ENCODE data around the gene ECT2L.

Gene ECT2L

DNA sequence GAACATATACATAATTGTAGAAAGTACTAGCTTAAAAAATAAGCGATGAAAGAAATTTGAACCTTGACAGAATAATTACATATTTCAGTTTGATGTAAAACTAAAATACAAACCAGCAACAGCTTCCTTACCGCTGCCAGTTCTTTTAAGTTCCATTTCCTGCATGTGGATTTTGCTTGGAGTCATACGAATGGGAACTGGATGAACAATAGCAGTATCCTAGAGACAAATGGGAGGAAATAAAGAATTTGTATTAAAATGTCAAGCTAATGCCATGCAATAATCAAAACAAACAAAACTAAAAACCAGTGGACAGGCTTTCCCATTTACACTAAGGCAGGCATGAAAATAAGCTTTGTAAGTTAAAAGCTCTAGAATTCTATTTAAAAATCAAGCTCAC, 125.0 kb downstream of the ECT2L start (continued):
- TF ChIP-seq, protein P1, sequence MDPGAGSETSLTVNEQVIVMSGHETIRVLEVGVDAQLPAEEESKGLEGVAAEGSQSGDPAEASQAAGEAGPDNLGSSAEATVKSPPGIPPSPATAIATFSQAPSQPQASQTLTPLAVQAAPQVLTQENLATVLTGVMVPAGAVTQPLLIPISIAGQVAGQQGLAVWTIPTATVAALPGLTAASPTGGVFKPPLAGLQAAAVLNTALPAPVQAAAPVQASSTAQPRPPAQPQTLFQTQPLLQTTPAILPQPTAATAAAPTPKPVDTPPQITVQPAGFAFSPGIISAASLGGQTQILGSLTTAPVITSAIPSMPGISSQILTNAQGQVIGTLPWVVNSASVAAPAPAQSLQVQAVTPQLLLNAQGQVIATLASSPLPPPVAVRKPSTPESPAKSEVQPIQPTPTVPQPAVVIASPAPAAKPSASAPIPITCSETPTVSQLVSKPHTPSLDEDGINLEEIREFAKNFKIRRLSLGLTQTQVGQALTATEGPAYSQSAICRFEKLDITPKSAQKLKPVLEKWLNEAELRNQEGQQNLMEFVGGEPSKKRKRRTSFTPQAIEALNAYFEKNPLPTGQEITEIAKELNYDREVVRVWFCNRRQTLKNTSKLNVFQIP (CRISPR knock-in tag; IDR thresholded peaks at IDR 0.05; ENCODE audit: borderline replicate concordance, low read depth): no peak
- TF ChIP-seq ISL1 (CRISPR knock-in tag; IDR thresholded peaks at IDR 0.05): no peak
- no peak for TF ChIP-seq ESRRG (CRISPR knock-in tag; IDR thresholded peaks at IDR 0.05)
- TF ChIP-seq, protein P2, sequence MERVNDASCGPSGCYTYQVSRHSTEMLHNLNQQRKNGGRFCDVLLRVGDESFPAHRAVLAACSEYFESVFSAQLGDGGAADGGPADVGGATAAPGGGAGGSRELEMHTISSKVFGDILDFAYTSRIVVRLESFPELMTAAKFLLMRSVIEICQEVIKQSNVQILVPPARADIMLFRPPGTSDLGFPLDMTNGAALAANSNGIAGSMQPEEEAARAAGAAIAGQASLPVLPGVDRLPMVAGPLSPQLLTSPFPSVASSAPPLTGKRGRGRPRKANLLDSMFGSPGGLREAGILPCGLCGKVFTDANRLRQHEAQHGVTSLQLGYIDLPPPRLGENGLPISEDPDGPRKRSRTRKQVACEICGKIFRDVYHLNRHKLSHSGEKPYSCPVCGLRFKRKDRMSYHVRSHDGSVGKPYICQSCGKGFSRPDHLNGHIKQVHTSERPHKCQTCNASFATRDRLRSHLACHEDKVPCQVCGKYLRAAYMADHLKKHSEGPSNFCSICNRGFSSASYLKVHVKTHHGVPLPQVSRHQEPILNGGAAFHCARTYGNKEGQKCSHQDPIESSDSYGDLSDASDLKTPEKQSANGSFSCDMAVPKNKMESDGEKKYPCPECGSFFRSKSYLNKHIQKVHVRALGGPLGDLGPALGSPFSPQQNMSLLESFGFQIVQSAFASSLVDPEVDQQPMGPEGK (CRISPR knock-in tag; IDR thresholded peaks at IDR 0.05; ENCODE audit: borderline replicate concordance): no peak

DNA sequence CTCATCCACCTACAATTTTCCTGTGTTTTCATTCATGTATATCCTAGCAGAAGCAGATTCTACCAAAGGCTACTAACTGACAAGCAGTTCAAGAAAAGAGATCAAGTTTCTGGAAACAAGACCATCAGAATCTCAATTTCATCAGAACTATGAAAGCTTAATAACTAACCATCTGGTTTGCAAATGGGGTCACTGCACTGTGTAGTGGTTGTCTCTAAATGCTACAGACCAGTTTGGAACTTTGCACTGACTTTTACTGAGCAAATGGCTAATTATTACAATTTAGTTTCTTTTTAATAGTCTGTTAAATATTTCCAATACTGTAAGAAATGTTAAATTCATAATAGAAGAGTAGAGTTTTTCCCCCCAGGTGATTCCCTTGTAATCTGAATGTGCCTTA, 127.7 kb downstream of the ECT2L start:
- ATAC-seq: no peak
- TF ChIP-seq, protein P3, sequence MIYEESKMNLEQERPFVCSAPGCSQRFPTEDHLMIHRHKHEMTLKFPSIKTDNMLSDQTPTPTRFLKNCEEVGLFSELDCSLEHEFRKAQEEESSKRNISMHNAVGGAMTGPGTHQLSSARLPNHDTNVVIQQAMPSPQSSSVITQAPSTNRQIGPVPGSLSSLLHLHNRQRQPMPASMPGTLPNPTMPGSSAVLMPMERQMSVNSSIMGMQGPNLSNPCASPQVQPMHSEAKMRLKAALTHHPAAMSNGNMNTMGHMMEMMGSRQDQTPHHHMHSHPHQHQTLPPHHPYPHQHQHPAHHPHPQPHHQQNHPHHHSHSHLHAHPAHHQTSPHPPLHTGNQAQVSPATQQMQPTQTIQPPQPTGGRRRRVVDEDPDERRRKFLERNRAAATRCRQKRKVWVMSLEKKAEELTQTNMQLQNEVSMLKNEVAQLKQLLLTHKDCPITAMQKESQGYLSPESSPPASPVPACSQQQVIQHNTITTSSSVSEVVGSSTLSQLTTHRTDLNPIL (CRISPR knock-in tag; IDR thresholded peaks at IDR 0.05; ENCODE audit: low read depth): no peak
- TF ChIP-seq ISL1 (CRISPR knock-in tag; IDR thresholded peaks at IDR 0.05): no peak
- TF ChIP-seq GLIS3 (CRISPR knock-in tag; IDR thresholded peaks at IDR 0.05): no peak
- TF ChIP-seq, protein P1 (CRISPR knock-in tag; IDR thresholded peaks at IDR 0.05; ENCODE audit: borderline replicate concordance, low read depth): no peak

DNA sequence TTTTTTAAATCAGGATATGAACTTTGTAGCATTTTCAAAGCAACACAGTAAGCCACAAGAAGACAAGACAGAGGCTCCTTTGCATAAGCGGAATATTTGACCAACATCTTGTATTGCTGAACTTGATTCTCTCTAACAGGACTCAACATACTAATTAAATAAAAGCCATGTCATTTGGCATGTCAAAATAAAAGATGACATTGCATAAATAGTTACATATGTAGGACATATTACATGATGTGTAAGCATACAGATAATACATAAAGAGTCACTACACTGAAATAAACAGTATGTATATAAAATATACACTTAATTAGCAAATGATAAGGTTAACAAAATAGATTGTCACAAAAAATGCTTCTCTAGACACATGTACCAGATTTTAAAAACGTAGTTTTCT, 129.9 kb downstream of the ECT2L start:
- TF ChIP-seq ZNF8 (CRISPR knock-in tag; IDR thresholded peaks at IDR 0.05): no peak
- TF ChIP-seq SNAI2 (CRISPR knock-in tag; IDR thresholded peaks at IDR 0.05): no peak
- TF ChIP-seq, protein P2 (CRISPR knock-in tag; IDR thresholded peaks at IDR 0.05; ENCODE audit: borderline replicate concordance): no peak
- TF ChIP-seq RARB (CRISPR knock-in tag; IDR thresholded peaks at IDR 0.05): no peak
- TF ChIP-seq, protein P3 (CRISPR knock-in tag; IDR thresholded peaks at IDR 0.05; ENCODE audit: low read depth): no peak
- no peak for TF ChIP-seq TCF4 (CRISPR knock-in tag; IDR thresholded peaks at IDR 0.05; ENCODE audit: borderline replicate concordance)
- TF ChIP-seq GLIS3 (CRISPR knock-in tag; IDR thresholded peaks at IDR 0.05): no peak
- TF ChIP-seq ZFP3 (CRISPR knock-in tag; IDR thresholded peaks at IDR 0.05): no peak
- TF ChIP-seq, protein P4, sequence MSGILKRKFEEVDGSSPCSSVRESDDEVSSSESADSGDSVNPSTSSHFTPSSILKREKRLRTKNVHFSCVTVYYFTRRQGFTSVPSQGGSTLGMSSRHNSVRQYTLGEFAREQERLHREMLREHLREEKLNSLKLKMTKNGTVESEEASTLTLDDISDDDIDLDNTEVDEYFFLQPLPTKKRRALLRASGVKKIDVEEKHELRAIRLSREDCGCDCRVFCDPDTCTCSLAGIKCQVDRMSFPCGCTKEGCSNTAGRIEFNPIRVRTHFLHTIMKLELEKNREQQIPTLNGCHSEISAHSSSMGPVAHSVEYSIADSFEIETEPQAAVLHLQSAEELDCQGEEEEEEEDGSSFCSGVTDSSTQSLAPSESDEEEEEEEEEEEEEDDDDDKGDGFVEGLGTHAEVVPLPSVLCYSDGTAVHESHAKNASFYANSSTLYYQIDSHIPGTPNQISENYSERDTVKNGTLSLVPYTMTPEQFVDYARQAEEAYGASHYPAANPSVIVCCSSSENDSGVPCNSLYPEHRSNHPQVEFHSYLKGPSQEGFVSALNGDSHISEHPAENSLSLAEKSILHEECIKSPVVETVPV (CRISPR knock-in tag; IDR thresholded peaks at IDR 0.05): no peak
- ATAC-seq: no peak

DNA sequence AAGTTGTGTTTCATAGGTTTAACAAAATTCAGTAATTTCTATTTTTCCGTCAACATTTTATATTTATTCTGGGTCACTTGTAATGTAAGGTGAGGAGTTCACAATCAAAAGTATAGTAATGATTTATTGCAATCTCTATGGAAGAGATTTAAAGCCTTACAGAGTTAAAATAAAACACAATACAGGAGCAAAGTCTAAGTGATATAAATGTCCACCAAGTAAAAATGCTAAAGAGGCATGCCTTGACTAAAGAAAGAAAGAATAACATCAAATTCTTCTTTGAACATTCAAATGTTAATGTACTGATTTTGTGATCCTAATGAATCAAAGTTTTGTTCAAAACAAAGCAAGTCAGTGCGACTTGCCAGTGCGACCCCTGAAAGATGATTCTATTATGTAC, 130.7 kb downstream of the ECT2L start:
- ATAC-seq: no peak
- TF ChIP-seq BACH2 (CRISPR knock-in tag; IDR thresholded peaks at IDR 0.05; ENCODE audit: borderline replicate concordance): no peak
- TF ChIP-seq, protein P2 (CRISPR knock-in tag; IDR thresholded peaks at IDR 0.05; ENCODE audit: borderline replicate concordance): no peak
- TF ChIP-seq ISL1 (CRISPR knock-in tag; IDR thresholded peaks at IDR 0.05): no peak

Data from SK-N-SH treated with all-trans-retinoic acid at 6 μM for 48 hours (cell line).